H9 (cell line): ENCODE measurements around the gene H19. TPM values are rescaled to one million over a fixed set of nuclear protein-coding genes. Genes with fewer than 3 reads are reported as not detected.

Source experiments
- DNase-seq: peaks from one replicate; pipeline ENCODE4 v3.0.0-alpha.2; 2017
- H2AFZ ChIP-seq: one replicate; pipeline ENCODE4 v1.6.1; 2013; ENCODE audit warnings: mild to moderate bottlenecking, low read length, control low read depth, moderate library complexity
- H2AK5ac ChIP-seq: 2 replicates; pipeline ENCODE4 v1.6.1; 2013; ENCODE audit warnings: low read length, control low read depth, mixed read lengths; ENCODE audit not compliant: insufficient read length
- H2BK120ac ChIP-seq: one replicate; pipeline ENCODE4 v1.6.1; 2013; ENCODE audit warnings: low read depth, mild to moderate bottlenecking, low read length, control low read depth, inconsistent platforms; ENCODE audit not compliant: poor library complexity, severe bottlenecking
- H2BK12ac ChIP-seq: 2 replicates; pipeline ENCODE4 v1.6.1; 2013; ENCODE audit warnings: low read length, control low read depth, mixed read lengths, low read depth; ENCODE audit not compliant: insufficient read length
- H2BK15ac ChIP-seq: 2 replicates; pipeline ENCODE4 v1.6.1; 2013; ENCODE audit warnings: low read depth, low read length, control low read depth
- H2BK20ac ChIP-seq: one replicate; pipeline ENCODE4 v1.6.1; 2013; ENCODE audit warnings: low read depth, mild to moderate bottlenecking, low read length, control low read depth, inconsistent platforms; ENCODE audit not compliant: poor library complexity, severe bottlenecking
- H2BK5ac ChIP-seq: 2 replicates; pipeline ENCODE4 v1.6.1; 2013; ENCODE audit warnings: low read length, control low read depth, mixed read lengths; ENCODE audit not compliant: insufficient read length
- H3K14ac ChIP-seq: 2 replicates; pipeline ENCODE4 v1.6.1; 2013; ENCODE audit warnings: low read length, control low read depth; ENCODE audit not compliant: insufficient read depth
- H3K18ac ChIP-seq: 2 replicates; pipeline ENCODE4 v1.6.1; 2013; ENCODE audit warnings: low read depth, mild to moderate bottlenecking, mixed read lengths, low read length, control low read depth; ENCODE audit not compliant: insufficient read length
- H3K23ac ChIP-seq: 2 replicates; pipeline ENCODE4 v1.6.1; 2013; ENCODE audit warnings: low read length, control low read depth, mixed read lengths, low read depth; ENCODE audit not compliant: insufficient read length
- H3K23me2 ChIP-seq: 2 replicates; pipeline ENCODE4 v1.6.1; 2013; ENCODE audit warnings: low read depth, mild to moderate bottlenecking, mixed read lengths, low read length, control low read depth; ENCODE audit not compliant: insufficient read length, poor library complexity, severe bottlenecking
- H3K27ac ChIP-seq: 2 replicates; pipeline ENCODE4 v1.5.1; 2013; ENCODE audit warnings: low read length, control low read depth, mixed read lengths, low read depth; ENCODE audit not compliant: insufficient read length
- H3K27me3 ChIP-seq: 2 replicates; pipeline ENCODE4 v1.6.1; 2013; ENCODE audit warnings: low read length, control low read depth, inconsistent platforms; ENCODE audit not compliant: insufficient read depth
- H3K4ac ChIP-seq: 2 replicates; pipeline ENCODE4 v1.6.1; 2013; ENCODE audit warnings: low read depth, mild to moderate bottlenecking, control low read depth, inconsistent platforms, low read length, moderate library complexity
- H3K4me1 ChIP-seq: 2 replicates; pipeline ENCODE4 v1.6.1; 2013; ENCODE audit warnings: low read length, control low read depth, inconsistent platforms; ENCODE audit not compliant: insufficient read depth
- H3K4me2 ChIP-seq: 2 replicates; pipeline ENCODE4 v1.6.1; 2013; ENCODE audit warnings: low read length, control low read depth, mixed read lengths; ENCODE audit not compliant: insufficient read length, insufficient read depth
- H3K56ac ChIP-seq: 2 replicates; pipeline ENCODE4 v1.6.1; 2013; ENCODE audit warnings: low read depth, mild to moderate bottlenecking, mixed read lengths, low read length, control low read depth; ENCODE audit not compliant: insufficient read length
- H3K79me1 ChIP-seq: 2 replicates; pipeline ENCODE4 v1.6.1; 2013; ENCODE audit warnings: low read depth, mild to moderate bottlenecking, moderate library complexity, low read length, control low read depth, inconsistent platforms; ENCODE audit not compliant: insufficient read depth, poor library complexity, severe bottlenecking
- H3K79me2 ChIP-seq: 2 replicates; pipeline ENCODE4 v1.6.1; 2013; ENCODE audit warnings: low read length, control low read depth, inconsistent platforms; ENCODE audit not compliant: insufficient read depth
- H3K9ac ChIP-seq: 2 replicates; pipeline ENCODE4 v1.6.1; 2013; ENCODE audit warnings: low read length, control low read depth, mixed read lengths; ENCODE audit not compliant: insufficient read length; ENCODE audit errors: extremely low read depth
- H3K9me3 ChIP-seq: one replicate; pipeline ENCODE4 v1.6.1; 2013; ENCODE audit warnings: low read depth, low read length, inconsistent platforms; ENCODE audit not compliant: control insufficient read depth
- H3T11ph ChIP-seq: one replicate; pipeline ENCODE4 v1.6.1; 2013; ENCODE audit warnings: mild to moderate bottlenecking, low read length, control low read depth, inconsistent platforms
- H4K20me1 ChIP-seq: one replicate; pipeline ENCODE4 v1.6.1; 2013; ENCODE audit not compliant: control insufficient read depth, insufficient read length, insufficient read depth
- H4K5ac ChIP-seq: 2 replicates; pipeline ENCODE4 v1.6.1; 2013; ENCODE audit warnings: low read depth, mild to moderate bottlenecking, mixed read lengths, low read length, control low read depth; ENCODE audit not compliant: insufficient read length
- H4K8ac ChIP-seq: replicated peaks from 2 replicates; pipeline ENCODE4 v1.6.1; 2013; ENCODE audit warnings: low read length, control low read depth, mixed read lengths, low read depth; ENCODE audit not compliant: insufficient read length
- H4K91ac ChIP-seq: 2 replicates; pipeline ENCODE4 v1.6.1; 2013; ENCODE audit warnings: low read depth, mild to moderate bottlenecking, moderate library complexity, mixed read lengths, low read length, control low read depth; ENCODE audit not compliant: insufficient read length
- H3K27ac Mint-ChIP-seq, 3 experiments: 2 replicates in 2 of 3; 3 replicates in 1 of 3; pipeline ENCODE4 v1.8.0; 2020 to 2021; ENCODE audit warnings: mixed read lengths in 3 of 3, mild to moderate bottlenecking in 1 of 3, moderate library complexity in 1 of 3
- H3K27me3 Mint-ChIP-seq: 2 replicates; pipeline ENCODE4 v1.8.0; 2021; ENCODE audit warnings: low read depth, mild to moderate bottlenecking, moderate library complexity, mixed read lengths
- H3K36me3 Mint-ChIP-seq, 3 experiments: 2 replicates in 2 of 3; 3 replicates in 1 of 3; pipeline ENCODE4 v1.8.0; 2020 to 2021; ENCODE audit warnings: low read depth in 3 of 3, mixed read lengths in 3 of 3; ENCODE audit not compliant: insufficient read depth in 1 of 3
- H3K4me1 Mint-ChIP-seq, 2 experiments: 2 replicates each; pipeline ENCODE4 v1.8.0; 2020; ENCODE audit warnings: mixed read lengths in 2 of 2
- H3K4me3 Mint-ChIP-seq, 2 experiments: 2 replicates in 1 of 2; 3 replicates in 1 of 2; pipeline ENCODE4 v1.8.0; 2020 to 2021; ENCODE audit warnings: mild to moderate bottlenecking in 2 of 2, mixed read lengths in 2 of 2, moderate library complexity in 1 of 2
- H3K9me3 Mint-ChIP-seq, 2 experiments: 2 replicates in 1 of 2; 3 replicates in 1 of 2; pipeline ENCODE4 v1.8.0; 2020; ENCODE audit warnings: mild to moderate bottlenecking in 2 of 2, mixed read lengths in 2 of 2, moderate library complexity in 1 of 2
- CTCF ChIP-seq: fragments of 200-600 bp; sonication (generic); conservative IDR thresholded peaks from 3 replicates; pipeline ENCODE4 v1.8.0; 2021; ENCODE audit warnings: antibody characterized with exemption, mild to moderate bottlenecking
- WGBS: extraction: QIAGEN DNeasy Blood & Tissue Kit; methylation state at CpG from one replicate; pipeline ENCODE4 v1.1.7; 2013; ENCODE audit warnings: missing lambda C conversion rate, low lambda C conversion rate, mixed read lengths; ENCODE audit not compliant: insufficient read length; ENCODE audit errors: extremely low coverage; 5-methylcytosine and 5-hydroxymethylcytosine counted together
- total RNA-seq: library from RNA; stranded (reverse); gene quantifications from 2 replicates; pipeline ENCODE4 v1.2.1, GENCODE V29; 2021

Gene H19
- total RNA-seq, 1 experiment from 2014 or later: 10.7 TPM

GRCh38 chr11:1947592-1948237 lies 49.9 kb downstream of the H19 start:
- no peak overlapping the region for H2BK120ac ChIP-seq
- H3K56ac ChIP-seq: no peak overlapping the region
- H3K4me1 ChIP-seq: no peaks in the 10 kb centered on the region
- no peaks in the 10 kb centered on the region for H3K79me1 ChIP-seq
- Mint-ChIP-seq H3K27me3 (peaks cover 3% of the 10 kb centered on the region; the same call in 1 of the 2 replicates), H3K36me3 (no peaks in the 10 kb centered on the region), H3K27ac (no peak overlapping the region), H3K4me1 (peaks cover 0 to 4% of the 10 kb centered on the region in 2 experiments; a peak in 2 of 4 replicates), H3K9me3 (no peaks in the 10 kb centered on the region), H3K4me3 (no peak overlapping the region)
- DNase-seq: no peak
- no peak overlapping the region for H3T11ph ChIP-seq
- H3K23me2 ChIP-seq: no peaks in the 10 kb centered on the region
- H3K9me3 ChIP-seq: no peaks in the 10 kb centered on the region
- no peak overlapping the region for H2BK15ac ChIP-seq
- no peaks in the 10 kb centered on the region for H3K79me2 ChIP-seq
- H3K14ac ChIP-seq: no peak overlapping the region
- no peak overlapping the region for H2BK5ac ChIP-seq
- no peak for TF ChIP-seq CTCF
- no peak overlapping the region for H4K91ac ChIP-seq
- no peaks in the 10 kb centered on the region for H3K27me3 ChIP-seq
- H2AFZ ChIP-seq: no peak overlapping the region
- no peak overlapping the region for H4K8ac ChIP-seq
- H3K4ac ChIP-seq: no peak overlapping the region
- no peak overlapping the region for H2BK20ac ChIP-seq
- no peak overlapping the region for H4K5ac ChIP-seq
- H2AK5ac ChIP-seq: no peak overlapping the region
- H3K27ac ChIP-seq: no peak overlapping the region
- no CpG with 5 or more reads among the region's 36 CpGs for WGBS
- no peak overlapping the region for H2BK12ac ChIP-seq
- no peak overlapping the region for H3K9ac ChIP-seq
- H3K4me2 ChIP-seq: no peak overlapping the region
- H3K18ac ChIP-seq: no peak overlapping the region
- no peaks in the 10 kb centered on the region for H4K20me1 ChIP-seq
- H3K23ac ChIP-seq: no peak overlapping the region
